Gastrocnemius medialis (tissue), 4 donors: ENCODE results near the gene NFIA. TPM values are rescaled to one million over a fixed set of nuclear protein-coding genes. Genes with fewer than 3 reads are reported as not detected.

Experiments used
- ATAC-seq, 2 donors: fragments of 150-250 bp; one replicate each; pipeline ENCODE4 v1.9.1; 2016
- DNase-seq, 2 donors: peaks; one replicate each; pipeline ENCODE4 v3.0.0-alpha.2; 2019
- H3K27ac ChIP-seq, 4 donors: fragments of 200-600 bp; sonication (generic); 1 replicate in 1 of 4; 2 replicates in 3 of 4; pipeline ENCODE4 v1.5.1; 2016 to 2018; ENCODE audit warnings: mild to moderate bottlenecking in 2 of 4, moderate library complexity in 1 of 4
- H3K27me3 ChIP-seq, 3 donors: fragments of 200-600 bp; sonication (generic) in 2 of 3; 1 replicate in 1 of 3; 2 replicates in 2 of 3; pipeline versions ENCODE4 v1.5.1 to v1.6.0; 2016 to 2019; ENCODE audit warnings: mild to moderate bottlenecking in 1 of 3, moderate library complexity in 1 of 3
- H3K36me3 ChIP-seq, 2 donors: fragments of 200-600 bp; sonication (generic) in 1 of 2; one replicate each; pipeline ENCODE4 v1.5.1; 2017 to 2018
- H3K4me1 ChIP-seq, 2 donors: fragments of 200-600 bp; sonication (generic) in 1 of 2; one replicate each; pipeline ENCODE4 v1.5.1; 2016 to 2017; ENCODE audit warnings: mild to moderate bottlenecking in 2 of 2
- H3K4me3 ChIP-seq, 4 donors: fragments of 200-600 bp; sonication (generic) in 3 of 4; 1 replicate in 1 of 4; 2 replicates in 3 of 4; pipeline ENCODE4 v1.5.1; 2016 to 2019; ENCODE audit warnings: mild to moderate bottlenecking in 2 of 4
- H3K9me3 ChIP-seq, 3 donors: fragments of 200-600 bp; sonication (generic) in 2 of 3; 1 replicate in 1 of 3; 2 replicates in 2 of 3; pipeline ENCODE4 v1.5.1; 2016 to 2019
- POLR2A ChIP-seq, 2 donors: fragments of 450-650 bp; IDR thresholded peaks; one replicate each; pipeline ENCODE4 v1.6.1; 2017; ENCODE audit warnings: antibody characterized with exemption in 2 of 2, mild to moderate bottlenecking in 2 of 2, moderate library complexity in 2 of 2
- in situ Hi-C, 4 donors: fragments of 200-750 bp; cut with MboI; loops; one replicate each; pipeline versions ENCODE4 v1.15.0 to v1.8.0; 2017; ENCODE audit warnings: low sequenced_read_pairs in 4 of 4
- intact Hi-C: fragments of 100-400 bp; cut with DNase I; formaldehyde crosslinking; loops from one replicate; pipeline ENCODE4 v1.15.1; 2023; ENCODE audit warnings: low total_unique reads
- total RNA-seq, 4 donors: library from RNA; depleted of rRNA; stranded (reverse); fragments of >200 nt; gene quantifications; one replicate each; pipeline versions ENCODE4 v1.1.0 to v1.2.3, GENCODE V29; 2016
- TF ChIP-seq, protein P1 (sequence below), 5 experiments: fragments of 450-650 bp in 3 of 5; fragments of 200-600 bp in 2 of 5; sonication (generic) in 2 of 5; IDR thresholded peaks in 4 of 5; conservative IDR thresholded peaks in 1 of 5; 1 replicate in 4 of 5; 2 replicates in 1 of 5; pipeline ENCODE4 v1.5.1; 2016 to 2019; ENCODE audit warnings: antibody characterized with exemption in 5 of 5, mild to moderate bottlenecking in 3 of 5, moderate library complexity in 3 of 5

NFIA gene
- total RNA-seq, 4 donors from 2014 or later, result 12.9 to 27.0 (median 26.6) TPM

DNA sequence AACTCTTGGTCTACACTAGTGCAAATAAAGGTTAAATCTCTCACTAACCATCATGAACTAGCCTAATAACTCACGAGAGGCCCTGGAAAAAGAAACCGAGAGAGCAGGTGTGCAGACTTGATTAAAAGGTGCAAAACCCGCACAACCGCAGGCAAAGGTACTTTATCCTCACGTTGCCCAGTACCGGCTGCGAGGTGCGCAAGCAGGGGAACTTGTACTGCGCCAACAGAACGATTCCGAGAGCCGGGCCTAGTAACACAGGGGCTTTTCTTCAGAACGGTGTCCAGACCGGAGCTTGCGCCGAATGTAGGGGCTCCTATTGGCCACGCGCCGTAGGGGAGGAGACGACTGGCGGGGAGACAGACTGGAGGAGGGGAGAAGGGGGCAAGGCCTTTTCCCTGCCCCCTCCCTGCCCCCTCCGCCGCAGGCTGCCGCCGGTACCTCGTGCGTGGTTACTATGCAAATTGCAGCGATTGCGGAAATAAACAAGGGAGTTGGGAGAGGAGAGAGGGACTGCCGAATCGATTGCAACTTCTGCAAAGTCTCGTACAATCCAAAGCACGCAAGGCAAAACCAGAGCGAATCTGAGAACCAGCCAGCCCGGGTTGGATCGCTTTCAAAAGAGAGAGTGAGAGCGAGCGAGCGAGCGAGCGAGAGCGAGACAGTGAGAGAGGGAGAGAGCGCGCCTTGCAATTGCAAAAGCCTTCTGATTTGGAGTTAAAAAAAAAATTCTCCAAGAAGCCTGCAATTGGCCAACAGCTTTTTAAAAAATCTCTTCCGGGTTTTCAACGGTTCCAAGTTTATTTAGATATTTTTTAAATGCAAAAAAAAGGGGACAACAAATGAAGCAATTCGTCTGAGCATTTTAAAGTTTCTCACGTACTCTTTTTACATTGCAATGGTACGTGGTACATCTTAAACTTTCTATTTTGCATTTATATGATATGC is 5.4 kb upstream of the NFIA start:
- in situ Hi-C loops, result no loop called here

DNA sequence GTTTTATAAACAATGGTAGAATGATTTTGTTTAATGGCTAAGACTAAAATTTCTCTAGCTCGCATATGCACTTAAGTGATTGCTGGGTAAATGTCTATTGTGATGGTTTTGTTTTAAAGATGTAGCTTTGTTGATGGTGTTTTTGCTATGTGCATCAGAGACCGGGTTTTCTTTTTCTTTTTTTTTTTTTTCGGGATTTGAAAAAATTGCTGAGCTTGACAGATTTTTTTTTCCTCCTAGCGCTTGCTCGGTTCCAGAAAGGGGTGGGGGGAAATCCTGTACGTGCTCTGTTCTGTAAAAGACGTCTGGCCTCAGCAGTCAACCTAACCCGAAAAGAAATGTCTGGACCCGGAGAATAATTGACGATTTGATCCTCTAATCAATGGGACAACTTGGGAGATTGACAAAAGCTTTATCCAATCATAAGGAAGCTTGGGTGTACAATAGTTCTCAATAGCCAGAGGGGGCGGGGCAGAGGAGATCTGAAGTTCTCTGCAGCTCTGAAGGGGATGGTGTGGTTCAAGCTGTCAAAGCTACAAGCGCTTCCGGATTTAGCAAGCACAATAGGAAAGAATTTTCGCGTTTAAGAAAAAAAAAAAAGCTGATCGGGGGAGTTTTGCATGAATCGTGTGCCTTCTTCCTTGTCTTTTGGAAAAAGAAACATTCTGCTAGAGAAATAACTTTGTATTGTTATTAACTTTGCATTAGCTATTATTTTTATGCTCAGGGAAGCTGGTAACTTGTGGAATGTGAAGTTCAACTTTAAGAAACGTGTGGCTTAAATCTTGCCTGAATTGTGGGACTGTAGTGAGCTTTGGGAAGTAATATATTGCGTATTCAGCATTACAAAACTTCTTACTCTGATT is 4.5 kb upstream of the NFIA start:
- no peaks in the 10 kb centered on the region for H3K36me3 ChIP-seq
- H3K27me3 ChIP-seq, result no peaks in the 10 kb centered on the region
- ATAC-seq (peak; percentile 47 to 55), DNase-seq (peak; percentile 84 to 88)
- peak overlapping the region; percentile 58 to 96 (median 73) for H3K4me3 ChIP-seq
- H3K27ac ChIP-seq, result peak overlapping the region; percentile 82 to 96 (median 92)
- in situ Hi-C loops (no loop called here), intact Hi-C loops (loop anchor here (1.0 kb wide), 1 partner anchor 22 kb away; no protein-coding TSS in a partner anchor)
- peaks cover 32 to 39% of the 10 kb centered on the region in 2 donors for H3K4me1 ChIP-seq
- TF ChIP-seq, protein P1, sequence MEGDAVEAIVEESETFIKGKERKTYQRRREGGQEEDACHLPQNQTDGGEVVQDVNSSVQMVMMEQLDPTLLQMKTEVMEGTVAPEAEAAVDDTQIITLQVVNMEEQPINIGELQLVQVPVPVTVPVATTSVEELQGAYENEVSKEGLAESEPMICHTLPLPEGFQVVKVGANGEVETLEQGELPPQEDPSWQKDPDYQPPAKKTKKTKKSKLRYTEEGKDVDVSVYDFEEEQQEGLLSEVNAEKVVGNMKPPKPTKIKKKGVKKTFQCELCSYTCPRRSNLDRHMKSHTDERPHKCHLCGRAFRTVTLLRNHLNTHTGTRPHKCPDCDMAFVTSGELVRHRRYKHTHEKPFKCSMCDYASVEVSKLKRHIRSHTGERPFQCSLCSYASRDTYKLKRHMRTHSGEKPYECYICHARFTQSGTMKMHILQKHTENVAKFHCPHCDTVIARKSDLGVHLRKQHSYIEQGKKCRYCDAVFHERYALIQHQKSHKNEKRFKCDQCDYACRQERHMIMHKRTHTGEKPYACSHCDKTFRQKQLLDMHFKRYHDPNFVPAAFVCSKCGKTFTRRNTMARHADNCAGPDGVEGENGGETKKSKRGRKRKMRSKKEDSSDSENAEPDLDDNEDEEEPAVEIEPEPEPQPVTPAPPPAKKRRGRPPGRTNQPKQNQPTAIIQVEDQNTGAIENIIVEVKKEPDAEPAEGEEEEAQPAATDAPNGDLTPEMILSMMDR (IDR thresholded peaks at IDR 0.05 in 4 of 5, conservative IDR thresholded peaks at IDR 0.05 in 1 of 5), result no peak
- TF ChIP-seq POLR2A (IDR thresholded peaks at IDR 0.05), result peak in 1 of 2 donors; percentile 17
- H3K9me3 ChIP-seq, result no peaks in the 10 kb centered on the region

More for the DNA sequence above, 5.4 kb upstream of the NFIA start:
- intact Hi-C loops, result no loop called here
- no peaks in the 10 kb centered on the region for H3K27me3 ChIP-seq
- ATAC-seq (peak; percentile 18 to 47), DNase-seq (peak; percentile 50 to 73)
- peaks cover 32 to 39% of the 10 kb centered on the region in 2 donors for H3K4me1 ChIP-seq
- H3K36me3 ChIP-seq, result no peaks in the 10 kb centered on the region
- H3K27ac ChIP-seq, result peak overlapping the region; percentile 82 to 96 (median 92)
- H3K9me3 ChIP-seq, result no peaks in the 10 kb centered on the region
- H3K4me3 ChIP-seq, result peak overlapping the region; percentile 58 to 96 (median 73)
- no peak for TF ChIP-seq POLR2A (IDR thresholded peaks at IDR 0.05)
- TF ChIP-seq, protein P1 (IDR thresholded peaks at IDR 0.05 in 4 of 5, conservative IDR thresholded peaks at IDR 0.05 in 1 of 5), result peak in 1 of 5 experiments; percentile 12

DNA sequence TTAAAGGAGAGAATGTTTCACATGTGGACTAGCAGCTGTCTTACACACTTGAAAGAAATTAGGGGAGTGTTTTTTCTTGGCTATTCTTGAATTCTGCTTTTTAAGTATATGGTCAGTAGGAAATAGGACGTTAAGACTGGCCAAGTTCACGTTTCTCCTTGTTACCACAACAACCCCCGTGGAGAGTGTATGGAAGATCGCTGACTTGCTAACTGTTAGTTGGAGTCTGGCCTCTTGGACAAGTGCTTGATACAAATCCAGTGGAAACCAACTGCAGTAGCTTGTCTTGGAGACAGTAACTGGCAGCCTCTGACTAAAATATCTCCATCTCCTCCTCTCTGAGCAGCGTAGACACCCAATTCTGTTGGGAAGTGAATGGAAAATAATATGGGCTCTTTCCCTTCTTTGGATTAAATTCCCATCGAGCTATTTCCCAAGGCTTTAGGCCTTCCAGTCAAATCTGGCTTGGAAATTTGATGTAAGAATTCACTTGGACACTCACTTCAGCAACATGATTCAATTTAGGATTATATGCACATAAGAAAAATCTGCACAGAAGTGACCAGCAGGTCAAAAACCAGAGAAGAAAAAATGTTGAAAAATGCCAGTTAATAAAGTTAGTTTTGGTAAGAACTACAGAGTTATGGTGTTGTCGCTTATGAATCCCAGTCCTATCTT is 3.6 kb upstream of the NFIA start:
- no peaks in the 10 kb centered on the region for H3K36me3 ChIP-seq
- peaks cover 32 to 39% of the 10 kb centered on the region in 2 donors for H3K4me1 ChIP-seq
- ATAC-seq, result no peak
- no peaks in the 10 kb centered on the region for H3K27me3 ChIP-seq
- no peak for DNase-seq
- H3K9me3 ChIP-seq, result no peaks in the 10 kb centered on the region
- no peak for TF ChIP-seq POLR2A (IDR thresholded peaks at IDR 0.05)
- TF ChIP-seq, protein P1 (IDR thresholded peaks at IDR 0.05 in 4 of 5, conservative IDR thresholded peaks at IDR 0.05 in 1 of 5), result no peak
- peak overlapping the region in 3 of 4 donors; percentile 58 to 96 (median 78) for H3K4me3 ChIP-seq
- H3K27ac ChIP-seq, result peak overlapping the region; percentile 90 to 96 (median 95)
- intact Hi-C loops (loop anchor here (1.0 kb wide), 1 partner anchor 22 kb away; no protein-coding TSS in a partner anchor), in situ Hi-C loops (no loop called here)

DNA sequence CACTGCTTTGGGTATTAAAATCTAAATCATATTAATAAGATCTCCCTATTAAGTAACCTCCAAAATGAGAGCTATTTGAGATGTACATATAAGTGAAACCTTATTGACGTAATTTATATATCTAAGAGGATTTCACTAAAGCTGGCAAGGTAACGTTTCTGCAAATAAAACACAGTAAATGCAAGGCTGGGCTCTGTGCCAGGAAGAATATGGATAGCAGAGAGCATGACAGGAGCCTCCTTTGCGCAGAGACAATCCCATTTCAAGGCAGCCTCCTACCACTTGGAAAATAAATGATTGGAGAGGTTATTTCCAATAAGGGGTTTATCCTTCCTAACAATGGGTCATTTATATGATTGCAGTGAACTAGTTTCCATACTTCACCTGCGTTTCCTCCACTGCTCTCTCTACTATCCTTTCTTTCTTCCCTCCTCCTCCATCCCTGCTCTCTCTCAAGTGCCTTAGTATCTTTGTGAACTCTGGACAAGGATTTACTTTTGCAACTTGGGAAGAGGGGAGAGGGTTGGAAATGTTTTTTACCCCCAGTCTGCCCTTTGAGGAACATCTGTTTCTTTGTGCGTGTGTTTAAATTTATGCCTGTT is 3.0 kb upstream of the NFIA start:
- ATAC-seq, result no peak

More for the DNA sequence above, 3.0 kb upstream of the NFIA start:
- H3K27me3 ChIP-seq, result no peaks in the 10 kb centered on the region
- H3K27ac ChIP-seq, result peak overlapping the region; percentile 90 to 96 (median 95)
- H3K9me3 ChIP-seq, result no peaks in the 10 kb centered on the region
- H3K36me3 ChIP-seq, result no peaks in the 10 kb centered on the region
- no peak for DNase-seq
- peak overlapping the region; percentile 28 to 88 (median 64) for H3K4me3 ChIP-seq
- no peak for TF ChIP-seq POLR2A (IDR thresholded peaks at IDR 0.05)
- TF ChIP-seq, protein P1 (IDR thresholded peaks at IDR 0.05 in 4 of 5, conservative IDR thresholded peaks at IDR 0.05 in 1 of 5), result no peak
- in situ Hi-C loops (no loop called here), intact Hi-C loops (no loop called here)
- H3K4me1 ChIP-seq, result peaks cover 32 to 39% of the 10 kb centered on the region in 2 donors
